ENCODE results near the gene SMPX.
A peak's percentile ranks its signal among the peaks of the same experiment; 100 is the strongest.
"Not testable (repeated sequence)": the region's sequence is repeated elsewhere in the genome, so short reads cannot be mapped to it uniquely, and the experiment has no call there.

SMPX gene

GRCh38 chrX:21757960-21758359, at the start of gene SMPX:
Gene SMPX (minus strand): TSS chrX:21758116. CDS start chrX:21754290, 3,826 bp downstream.
- DNase-seq: no peak

DNA sequence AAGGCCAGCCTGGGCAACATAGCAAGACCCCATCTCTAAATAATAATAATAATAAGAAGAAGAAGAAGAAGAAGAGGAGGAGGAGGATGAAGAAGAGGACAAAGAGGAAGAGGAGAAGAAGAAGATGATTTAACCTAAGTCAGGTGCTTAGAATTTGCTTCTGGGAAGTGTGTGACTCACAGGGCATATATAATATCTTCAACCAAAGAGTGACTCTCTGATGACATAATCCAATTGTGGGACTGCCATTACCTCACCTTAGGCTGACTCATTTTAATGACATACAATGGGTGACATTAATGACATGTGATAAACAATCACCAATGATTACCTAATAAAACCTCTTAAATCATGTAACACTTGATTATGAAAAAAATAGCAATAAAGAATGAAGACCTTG, 48.8 kb upstream of the SMPX start:
- no peak for DNase-seq

GRCh38 chrX:21802839-21803238, 44.9 kb upstream of the SMPX start:
- DNase-seq: no peak

DNA sequence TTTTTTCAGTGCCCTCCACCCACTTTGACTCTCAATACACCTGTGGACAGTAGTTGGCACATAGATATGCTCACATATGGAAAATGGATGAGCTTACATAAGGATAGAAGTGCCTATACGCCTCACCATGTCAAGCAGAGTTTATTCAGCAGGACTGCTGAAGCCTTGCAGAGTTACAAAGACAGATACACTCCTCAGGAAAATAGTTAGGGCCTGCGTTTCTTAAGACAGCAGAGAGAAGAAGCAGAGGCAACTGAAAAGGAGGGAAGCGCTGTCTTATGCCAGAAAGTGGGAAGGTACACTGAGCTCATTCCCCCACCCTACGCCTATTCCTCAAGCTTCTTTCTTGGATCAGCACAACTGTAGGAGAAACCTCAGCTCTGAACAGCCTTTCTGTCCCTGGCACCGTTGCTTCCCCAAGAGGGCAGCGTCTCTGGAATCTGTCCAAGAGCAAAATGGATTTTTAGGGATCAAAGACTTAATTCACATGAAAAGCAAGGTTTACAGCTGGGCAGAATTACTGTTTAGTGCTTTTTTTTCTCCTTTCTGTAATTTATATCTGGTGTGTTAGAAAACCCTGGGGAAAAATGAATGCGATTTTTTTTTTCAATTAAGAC, 44.2 kb upstream of the SMPX start:
- DNase-seq: no peak

DNA sequence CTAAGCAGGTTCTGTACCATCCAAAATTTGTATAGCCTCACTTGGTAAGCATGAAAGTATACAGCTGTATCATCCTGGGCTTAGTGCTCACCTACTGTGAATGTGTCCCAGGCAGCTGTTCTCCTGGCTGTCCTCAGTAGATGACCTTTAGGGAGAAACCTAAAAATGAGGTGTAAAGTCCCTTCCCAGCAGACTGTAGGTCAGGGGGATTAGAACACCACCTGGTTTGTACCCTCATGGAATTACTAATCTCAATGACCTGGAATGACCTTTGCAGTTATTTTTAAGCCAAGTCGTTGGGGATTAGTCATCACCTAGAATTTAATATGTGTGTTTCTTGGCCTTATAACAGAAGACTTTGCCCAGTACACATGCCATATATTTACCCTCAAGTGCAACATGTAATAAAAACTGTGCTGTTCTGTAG, 42.4 kb upstream of the SMPX start:
- DNase-seq: no peak

DNA sequence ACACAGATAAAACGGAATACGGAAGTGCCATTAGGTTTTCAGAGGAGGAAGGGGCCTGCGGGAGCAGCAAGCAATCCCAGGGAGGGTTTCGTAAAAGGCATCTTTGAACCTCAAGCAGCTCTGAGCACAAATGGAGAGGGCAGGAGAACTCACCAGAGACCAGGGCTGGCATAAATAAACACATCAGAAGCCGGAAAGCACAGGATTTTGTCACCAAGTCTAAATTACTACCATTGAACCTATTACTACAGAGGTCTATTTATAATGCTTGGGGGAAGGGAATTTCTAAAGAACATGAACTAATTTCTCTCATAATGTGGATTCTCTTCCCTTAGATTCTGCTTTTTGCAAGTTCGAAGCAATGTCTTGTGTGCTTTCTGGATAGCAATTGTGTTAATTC, 41.9 kb upstream of the SMPX start:
- no peak for DNase-seq

DNA sequence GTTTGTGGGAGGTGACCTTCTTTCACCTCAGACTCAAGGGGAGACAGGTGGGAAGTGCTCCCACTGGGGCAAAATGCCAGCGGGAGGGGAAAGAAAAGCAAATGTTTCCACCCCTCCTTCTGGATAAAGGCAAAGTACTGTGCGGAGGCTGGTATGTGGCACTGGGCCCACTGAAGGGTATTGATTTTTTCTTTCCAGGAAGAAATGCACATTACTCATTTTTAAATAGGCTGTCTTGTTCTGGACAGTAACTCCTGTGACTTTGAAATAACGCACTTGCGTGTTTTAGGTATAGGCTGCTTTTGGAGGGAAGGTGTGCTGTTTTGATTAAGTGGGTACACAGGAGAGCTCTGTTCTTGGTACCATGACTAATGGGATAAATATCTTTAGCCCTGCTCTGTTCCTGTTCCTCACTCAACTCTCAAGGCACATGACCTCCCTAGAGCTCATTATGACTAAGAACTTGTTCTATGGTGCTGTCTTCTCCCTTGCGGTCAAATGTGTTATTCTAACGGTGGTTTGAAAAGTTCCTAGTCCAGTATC, 40.8 kb upstream of the SMPX start:
- no peak for DNase-seq

- DNase-seq: no peak
These were observed 24.1 kb upstream of the SMPX start for GRCh38 chrX:21781976-21782375.

GRCh38 chrX:21781525-21781924, 23.6 kb upstream of the SMPX start:
- no peak for DNase-seq

DNA sequence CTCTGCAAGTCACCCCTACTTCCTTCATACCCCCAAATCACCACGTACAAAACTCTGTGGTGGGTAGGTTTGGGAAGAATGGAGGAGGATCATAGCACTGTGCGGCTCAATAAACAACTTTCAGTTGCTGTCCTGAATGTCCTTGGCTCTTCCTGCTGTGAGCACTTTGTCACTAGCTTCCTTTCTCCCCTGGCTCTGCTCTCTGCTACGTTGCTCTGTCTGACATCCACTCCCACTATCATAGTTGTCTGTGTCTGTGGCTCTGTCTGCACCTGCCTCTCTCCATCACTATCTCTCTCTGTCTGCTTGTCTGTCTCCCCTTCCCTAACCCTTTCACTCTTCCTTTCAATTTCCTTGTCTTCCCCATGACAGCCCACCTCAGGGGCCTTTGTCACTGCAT, 21.2 kb upstream of the SMPX start:
- no peak for DNase-seq

DNA sequence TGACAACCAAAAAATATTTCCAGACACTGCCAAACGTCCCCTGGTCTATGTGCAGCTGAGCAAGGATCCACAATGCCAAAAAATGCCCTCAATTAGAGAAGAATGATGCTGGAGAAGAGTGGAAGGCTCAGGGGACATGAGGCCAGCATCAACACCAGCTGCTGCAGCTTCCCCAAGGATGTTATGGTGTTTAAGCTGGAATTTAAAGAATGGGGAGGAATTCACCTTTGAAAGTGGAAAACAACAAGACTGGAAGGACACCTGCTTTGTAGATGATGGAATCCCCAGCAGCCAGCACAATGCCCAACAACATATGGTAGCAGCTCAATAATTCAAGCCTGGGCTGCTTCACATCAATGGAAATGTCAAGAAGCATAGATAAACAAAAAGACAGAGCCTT, 20.3 kb upstream of the SMPX start:
- no peak for DNase-seq

DNA sequence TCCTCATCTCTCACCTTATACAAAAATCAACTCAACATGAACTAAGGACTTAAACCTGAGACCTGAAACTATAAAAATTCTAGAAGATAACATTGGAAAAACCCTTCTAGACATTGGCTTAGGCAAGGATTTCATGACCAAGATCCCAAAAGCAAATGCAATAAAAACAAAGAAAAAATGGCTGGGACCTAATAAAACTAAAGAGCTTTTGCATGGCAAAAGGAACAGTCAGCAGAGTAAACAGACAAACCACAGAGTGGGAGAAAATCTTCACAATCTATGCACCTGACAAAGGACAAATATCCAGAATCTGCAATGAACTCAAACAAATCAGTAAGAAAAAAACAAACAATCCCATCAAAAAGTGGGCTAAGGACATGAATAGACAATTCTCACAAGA, 17.2 kb upstream of the SMPX start:
- DNase-seq: not testable (repeated sequence)

DNA sequence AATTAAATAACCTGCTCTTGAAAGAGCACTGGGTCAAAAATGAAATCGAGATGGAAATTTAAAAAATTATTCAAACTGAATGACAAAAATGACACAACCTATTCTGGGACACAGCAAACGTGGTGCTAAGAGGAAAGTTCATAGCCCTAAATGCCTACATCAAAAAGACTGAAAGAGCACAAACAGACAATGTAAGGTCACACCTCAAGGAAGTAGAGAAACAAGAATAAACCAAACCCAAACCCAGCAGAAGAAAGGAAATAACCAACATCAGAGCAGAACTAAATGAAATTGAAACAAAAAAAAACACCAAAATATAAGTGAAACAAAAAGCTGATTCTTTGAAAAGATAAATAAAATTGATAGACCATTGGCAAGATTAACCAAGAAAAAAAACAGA, 15.1 kb upstream of the SMPX start:
- not testable (repeated sequence) for DNase-seq

DNA sequence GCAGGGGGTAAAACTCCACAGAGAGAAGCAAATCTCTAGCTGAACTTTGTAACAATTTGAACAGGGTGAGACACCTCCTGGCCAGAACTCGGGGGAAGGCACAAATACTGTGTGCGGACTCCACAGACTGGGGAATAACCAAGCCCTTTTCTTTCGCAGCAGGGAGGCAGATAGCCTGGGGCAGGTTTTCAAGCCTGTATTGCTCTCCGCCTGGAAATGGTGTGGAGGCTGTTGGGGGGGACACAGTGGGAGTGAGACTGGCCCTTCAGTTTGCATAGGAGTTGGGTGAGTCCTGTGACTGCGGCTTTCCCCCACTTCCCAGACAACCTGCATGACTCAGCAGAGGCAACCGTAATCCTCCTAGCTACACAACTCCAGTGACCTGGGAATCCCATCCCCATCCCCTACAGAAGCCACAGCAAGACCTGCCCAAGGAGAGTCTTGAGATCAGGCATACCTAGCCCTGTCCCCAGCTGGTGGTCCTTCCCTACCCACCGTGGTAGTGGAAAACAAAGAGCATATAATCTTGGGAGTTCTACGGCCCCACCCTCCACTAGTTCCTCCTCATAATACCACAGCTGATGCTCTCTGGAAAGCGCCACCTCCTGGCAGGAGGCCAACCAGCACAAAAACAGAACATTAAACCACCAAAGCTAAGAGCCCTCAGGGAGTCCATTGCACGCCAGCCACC, 12.9 kb upstream of the SMPX start:
- DNase-seq: no peak

DNA sequence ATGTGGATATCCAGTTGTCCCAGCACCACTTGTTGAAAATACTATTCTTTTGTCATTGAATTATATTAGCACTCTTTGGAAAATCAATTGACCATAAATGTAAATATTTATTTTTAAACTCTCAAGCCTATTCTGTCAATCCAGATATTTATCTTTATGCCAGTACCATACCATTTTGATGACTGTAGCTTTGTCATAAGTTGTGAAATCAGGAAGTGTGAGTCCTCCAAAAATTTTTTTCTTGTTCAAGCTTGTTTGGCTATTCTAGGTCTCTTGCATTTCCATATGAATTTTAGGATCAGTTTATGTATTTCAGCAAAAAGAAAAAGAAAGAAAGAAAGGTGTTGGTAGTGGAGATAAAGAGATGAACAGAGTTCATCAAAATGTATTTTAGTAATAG, 8.2 kb upstream of the SMPX start:
- no peak for DNase-seq

DNA sequence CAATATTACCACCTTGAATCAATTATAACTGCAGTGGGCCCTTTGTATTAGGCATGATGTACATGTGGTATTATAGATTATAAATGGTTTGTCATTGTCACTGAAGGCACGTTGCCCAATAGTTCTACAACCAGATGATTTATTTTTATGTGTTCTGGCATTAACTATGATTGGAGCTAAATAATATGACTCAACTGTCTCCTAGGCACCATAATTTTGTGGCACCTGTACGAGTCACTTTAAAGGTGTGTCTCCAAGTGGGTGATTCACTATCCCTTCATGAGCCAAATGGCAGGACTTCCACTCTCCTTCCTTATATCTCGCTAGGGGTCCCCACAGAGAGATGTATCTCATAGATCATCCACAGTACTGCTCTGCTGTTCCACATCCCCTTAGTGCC, 6.1 kb upstream of the SMPX start:
- no peak for DNase-seq

DNA sequence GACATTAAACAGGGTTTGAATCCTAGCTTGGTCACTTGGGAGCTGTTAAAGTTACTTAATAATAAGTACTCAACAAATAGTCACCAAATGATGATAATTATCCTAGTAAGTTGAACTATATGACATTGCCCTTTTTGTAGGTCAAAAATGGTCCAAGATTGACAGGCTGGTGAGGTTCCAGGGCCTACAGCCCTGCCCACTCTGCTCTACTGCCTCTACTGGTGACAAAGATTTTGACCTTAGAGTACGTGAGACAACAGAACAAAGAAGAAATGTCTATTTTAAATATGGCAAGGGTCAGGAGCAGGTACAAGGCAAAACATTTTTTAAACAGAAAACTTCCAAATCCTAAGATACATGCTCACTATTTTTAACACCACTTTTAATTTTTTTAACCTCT, 572 bp upstream of the SMPX start:
- no peak for DNase-seq

DNA sequence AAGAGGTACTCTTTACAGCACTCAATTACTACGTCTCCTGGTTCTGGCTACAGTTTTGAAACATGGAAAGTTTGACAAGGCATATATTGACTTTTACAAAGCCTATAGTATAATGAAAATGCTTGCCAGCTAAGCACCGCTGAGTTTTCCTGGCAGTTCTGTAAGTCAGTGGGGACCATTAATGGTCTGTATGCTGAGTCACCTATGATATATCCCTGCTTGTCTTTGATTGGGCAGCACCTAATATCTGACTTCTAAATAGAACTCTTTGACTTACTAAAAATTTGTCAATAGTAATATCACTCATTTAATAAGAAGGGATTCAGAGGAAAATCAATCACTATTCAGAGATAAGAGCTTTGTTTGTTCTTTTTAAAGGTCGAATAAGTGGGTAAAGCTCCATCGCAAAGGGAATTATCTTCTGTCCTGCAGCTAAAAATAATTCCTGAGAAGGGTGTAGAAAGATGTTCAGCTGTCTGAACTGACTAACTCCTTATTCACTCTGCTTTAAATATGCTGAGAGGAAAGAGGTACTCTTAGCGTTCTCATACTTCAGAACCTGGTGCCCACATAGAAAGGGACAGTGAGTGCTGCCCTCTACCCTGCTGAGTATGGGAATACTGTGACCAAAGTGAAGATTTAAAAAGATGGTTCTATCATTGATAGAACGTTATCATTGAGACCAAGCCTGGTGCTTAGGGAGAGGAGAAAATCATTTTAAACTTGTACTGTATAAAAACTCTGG, 959 bp downstream of the SMPX start:
- no peak for DNase-seq

GRCh38 chrX:21749924-21750323, 8.0 kb downstream of the SMPX start:
- DNase-seq: no peak

DNA sequence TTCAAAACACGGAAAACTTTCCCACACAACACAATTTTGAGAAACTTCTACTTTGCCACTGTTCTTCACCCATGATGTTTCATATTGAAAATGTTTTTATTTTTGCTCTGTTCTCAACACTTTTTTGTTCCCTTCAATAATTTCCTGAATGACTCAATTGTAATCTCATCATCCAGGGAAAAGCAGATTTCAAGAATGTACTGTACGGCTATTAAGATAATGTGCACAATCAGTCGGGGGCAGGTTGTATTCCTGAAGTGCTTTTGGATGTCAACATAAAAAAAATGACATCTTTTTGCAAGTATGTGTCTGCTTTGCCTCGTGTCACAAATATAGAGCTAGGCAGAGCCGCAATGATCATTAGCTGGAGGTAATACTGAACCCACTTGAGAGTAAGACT, 9.7 kb downstream of the SMPX start:
- DNase-seq: no peak

GRCh38 chrX:21747558-21747957, 10.4 kb downstream of the SMPX start:
- no peak for DNase-seq

- DNase-seq: peak; percentile 5
These were observed 12.2 kb downstream of the SMPX start for GRCh38 chrX:21745756-21746155.

DNA sequence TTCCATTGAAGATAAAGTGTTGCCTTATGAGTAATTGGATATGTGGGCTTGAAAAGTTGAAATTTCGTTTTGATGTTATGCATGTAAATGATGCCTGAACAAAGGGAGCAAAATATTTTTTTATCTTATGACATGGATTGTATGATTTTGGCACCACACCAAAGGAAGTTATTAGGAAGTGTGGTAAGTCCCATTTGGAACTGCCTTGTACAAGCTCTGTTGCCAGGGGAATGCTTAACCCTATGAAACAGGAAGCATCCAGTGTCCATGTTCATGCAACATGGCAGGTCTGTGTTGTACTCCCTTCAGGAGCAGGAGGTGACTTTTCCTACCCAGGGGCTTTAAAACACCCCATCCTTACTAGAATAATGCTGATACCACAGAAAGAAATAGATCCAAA, 13.2 kb downstream of the SMPX start:
- no peak for DNase-seq

DNA sequence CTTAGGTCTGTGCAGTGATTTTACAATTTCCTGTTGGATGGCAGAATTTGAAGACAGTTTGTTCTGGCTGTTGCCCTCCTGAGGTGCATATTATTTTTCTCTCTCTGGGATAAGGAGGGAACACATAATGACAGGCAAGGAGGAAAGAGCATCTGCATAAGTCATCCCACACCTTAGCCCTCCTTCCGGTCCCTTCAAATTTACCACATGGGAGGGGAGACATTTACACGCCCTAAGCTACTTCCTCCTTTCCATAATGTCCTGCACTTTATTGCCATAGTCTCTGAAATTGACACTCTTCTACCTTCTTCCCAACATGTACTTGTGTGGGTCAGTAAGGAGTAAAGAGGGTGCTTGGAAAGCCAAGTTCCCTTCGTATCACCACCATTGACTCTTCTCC, 13.9 kb downstream of the SMPX start:
- no peak for DNase-seq
